ENCODE data around the gene ACKR2.

The ACKR2 gene

DNA sequence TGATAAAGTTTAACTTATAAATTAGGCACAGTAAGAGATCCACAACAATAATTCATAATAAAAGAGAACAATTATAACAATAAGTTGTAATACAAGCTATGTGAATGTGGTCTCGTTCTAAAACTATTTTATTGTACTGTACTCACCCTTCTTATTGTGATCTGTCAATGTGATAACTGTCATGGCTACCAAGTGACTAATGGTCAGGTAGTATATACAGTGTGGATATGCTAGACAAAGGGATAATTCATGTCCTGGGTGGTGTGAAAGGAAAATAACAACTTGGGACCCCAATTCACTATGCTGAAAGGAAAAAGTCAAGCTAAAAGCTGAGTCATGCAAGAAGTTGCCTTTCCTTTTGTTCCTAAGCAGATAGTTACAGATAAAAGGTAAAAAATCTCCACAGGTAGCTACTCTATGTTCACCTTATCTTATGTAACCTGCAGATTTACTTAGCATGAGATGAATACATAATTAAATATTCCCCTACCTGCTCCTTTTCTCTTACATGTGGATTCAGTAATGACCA lies 77.1 kb downstream of the ACKR2 start:
- H3K36me3 ChIP-seq (ENCODE audit: control insufficient read depth, insufficient read depth, low read length) = no peaks in the 10 kb centered on the region
- H3K9ac ChIP-seq (ENCODE audit: low read length) = no peak overlapping the region
- no peaks in the 10 kb centered on the region for H3K9me3 ChIP-seq (ENCODE audit: control insufficient read depth, low read length)
- H3K4me3 ChIP-seq (ENCODE audit: low read length) = no peak overlapping the region
- peaks cover 25% of the 10 kb centered on the region for H3K4me1 ChIP-seq (ENCODE audit: control insufficient read depth, insufficient read depth, low read length)
- no peaks in the 10 kb centered on the region for H3K27me3 ChIP-seq (ENCODE audit: control insufficient read depth, insufficient read depth, low read length)

DNA sequence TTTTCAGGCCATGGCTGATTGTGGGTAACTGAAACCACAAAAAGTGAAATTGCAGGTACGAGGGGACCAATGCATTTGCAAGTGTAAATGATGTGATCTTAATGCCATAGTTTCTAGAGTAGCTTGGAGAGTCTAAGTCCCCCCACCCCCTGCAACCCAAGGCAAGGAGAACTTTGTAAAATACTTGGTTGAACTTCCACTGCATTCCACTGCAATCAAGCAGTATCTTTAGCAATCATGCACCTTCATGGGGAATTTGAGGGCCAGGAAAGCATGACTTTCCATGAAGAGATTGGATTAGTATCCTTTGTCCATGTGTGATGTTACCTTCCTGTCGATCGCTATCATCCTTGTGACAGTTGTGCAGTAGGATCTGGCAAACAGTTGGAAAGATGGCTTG lies 77.8 kb downstream of the ACKR2 start:
- Histone ChIP-seq H3K4me1 (ENCODE audit: control insufficient read depth, insufficient read depth, low read length) (peaks cover 27% of the 10 kb centered on the region), H3K9ac (ENCODE audit: low read length) (no peak overlapping the region), H3K4me3 (ENCODE audit: low read length) (no peak overlapping the region), H3K27me3 (ENCODE audit: control insufficient read depth, insufficient read depth, low read length) (no peaks in the 10 kb centered on the region), H3K36me3 (ENCODE audit: control insufficient read depth, insufficient read depth, low read length) (no peaks in the 10 kb centered on the region), H3K9me3 (ENCODE audit: control insufficient read depth, low read length) (no peaks in the 10 kb centered on the region)

DNA sequence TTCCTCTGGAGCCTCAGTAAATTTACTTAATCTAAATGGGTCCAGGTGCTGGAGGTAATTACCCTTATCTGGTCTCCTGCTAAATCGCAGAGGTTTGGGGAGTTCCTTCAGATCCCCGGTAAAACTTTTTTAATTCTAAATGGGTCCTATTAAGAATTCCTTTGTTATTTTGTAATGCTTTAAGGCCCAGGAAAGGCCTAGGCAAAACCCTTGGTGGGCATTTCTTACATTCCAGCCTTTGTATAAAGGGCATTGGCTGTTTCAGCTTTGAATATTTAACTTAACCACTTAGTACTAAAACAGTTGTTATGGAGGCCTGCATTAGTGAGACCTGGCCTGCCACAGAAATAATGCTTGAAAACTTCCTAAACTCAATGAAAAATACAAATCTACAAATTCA lies 81.8 kb downstream of the ACKR2 start:
- H3K36me3 ChIP-seq (ENCODE audit: control insufficient read depth, insufficient read depth, low read length) = no peaks in the 10 kb centered on the region
- H3K4me1 ChIP-seq (ENCODE audit: control insufficient read depth, insufficient read depth, low read length) = peaks cover 54% of the 10 kb centered on the region
- no peaks in the 10 kb centered on the region for H3K9me3 ChIP-seq (ENCODE audit: control insufficient read depth, low read length)
- no peak overlapping the region for H3K9ac ChIP-seq (ENCODE audit: low read length)
- no peaks in the 10 kb centered on the region for H3K27me3 ChIP-seq (ENCODE audit: control insufficient read depth, insufficient read depth, low read length)
- no peak overlapping the region for H3K4me3 ChIP-seq (ENCODE audit: low read length)

DNA sequence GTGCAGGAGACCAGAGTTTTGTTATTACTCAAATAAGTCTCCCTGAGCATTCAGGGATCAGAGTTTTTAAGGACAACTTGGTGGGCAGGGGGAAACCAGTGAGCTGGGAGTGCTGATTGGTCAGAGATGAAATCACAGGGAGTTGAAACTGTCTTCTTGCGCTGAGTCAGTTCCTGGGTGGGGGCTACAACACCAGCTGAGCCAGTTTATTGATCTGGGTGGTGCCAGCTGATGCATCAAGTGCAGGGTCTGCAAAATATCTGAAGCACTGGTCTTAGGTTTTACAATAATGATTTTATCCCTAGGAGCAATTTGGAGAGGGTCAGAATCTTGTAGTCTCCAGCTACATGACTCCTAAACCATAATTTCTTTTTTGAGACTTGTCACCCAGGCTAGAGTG lies 82.9 kb downstream of the ACKR2 start:
- no peaks in the 10 kb centered on the region for H3K9me3 ChIP-seq (ENCODE audit: control insufficient read depth, low read length)
- H3K9ac ChIP-seq (ENCODE audit: low read length) = no peak overlapping the region

DNA sequence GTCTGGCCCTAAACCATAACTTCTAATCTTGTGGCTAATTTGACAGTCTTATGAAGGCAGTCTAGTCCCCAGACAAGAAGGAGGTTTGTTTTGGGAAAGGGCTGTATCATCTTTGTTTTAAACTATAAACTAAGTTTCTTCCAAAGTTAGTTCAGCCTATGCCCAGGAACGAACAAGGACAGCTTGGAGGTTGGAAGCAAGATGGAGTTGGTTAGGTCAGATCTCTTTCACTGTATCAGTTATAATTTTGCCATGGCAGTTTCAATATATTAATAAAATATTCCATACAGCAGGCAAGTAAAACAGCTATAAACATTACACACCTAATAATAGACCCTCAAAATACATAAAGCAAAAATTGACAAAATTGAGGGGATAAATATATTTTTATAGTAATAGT lies 83.6 kb downstream of the ACKR2 start:
- no peak overlapping the region for H3K4me3 ChIP-seq (ENCODE audit: low read length)
- H3K4me1 ChIP-seq (ENCODE audit: control insufficient read depth, insufficient read depth, low read length) = peaks cover 42% of the 10 kb centered on the region
- H3K36me3 ChIP-seq (ENCODE audit: control insufficient read depth, insufficient read depth, low read length) = no peaks in the 10 kb centered on the region
- H3K9me3 ChIP-seq (ENCODE audit: control insufficient read depth, low read length) = no peaks in the 10 kb centered on the region
- H3K9ac ChIP-seq (ENCODE audit: low read length) = no peak overlapping the region
- no peaks in the 10 kb centered on the region for H3K27me3 ChIP-seq (ENCODE audit: control insufficient read depth, insufficient read depth, low read length)

More for the DNA sequence above, 82.9 kb downstream of the ACKR2 start:
- Histone ChIP-seq H3K4me1 (ENCODE audit: control insufficient read depth, insufficient read depth, low read length) (peaks cover 49% of the 10 kb centered on the region), H3K4me3 (ENCODE audit: low read length) (no peak overlapping the region), H3K27me3 (ENCODE audit: control insufficient read depth, insufficient read depth, low read length) (no peaks in the 10 kb centered on the region), H3K36me3 (ENCODE audit: control insufficient read depth, insufficient read depth, low read length) (no peaks in the 10 kb centered on the region)

DNA sequence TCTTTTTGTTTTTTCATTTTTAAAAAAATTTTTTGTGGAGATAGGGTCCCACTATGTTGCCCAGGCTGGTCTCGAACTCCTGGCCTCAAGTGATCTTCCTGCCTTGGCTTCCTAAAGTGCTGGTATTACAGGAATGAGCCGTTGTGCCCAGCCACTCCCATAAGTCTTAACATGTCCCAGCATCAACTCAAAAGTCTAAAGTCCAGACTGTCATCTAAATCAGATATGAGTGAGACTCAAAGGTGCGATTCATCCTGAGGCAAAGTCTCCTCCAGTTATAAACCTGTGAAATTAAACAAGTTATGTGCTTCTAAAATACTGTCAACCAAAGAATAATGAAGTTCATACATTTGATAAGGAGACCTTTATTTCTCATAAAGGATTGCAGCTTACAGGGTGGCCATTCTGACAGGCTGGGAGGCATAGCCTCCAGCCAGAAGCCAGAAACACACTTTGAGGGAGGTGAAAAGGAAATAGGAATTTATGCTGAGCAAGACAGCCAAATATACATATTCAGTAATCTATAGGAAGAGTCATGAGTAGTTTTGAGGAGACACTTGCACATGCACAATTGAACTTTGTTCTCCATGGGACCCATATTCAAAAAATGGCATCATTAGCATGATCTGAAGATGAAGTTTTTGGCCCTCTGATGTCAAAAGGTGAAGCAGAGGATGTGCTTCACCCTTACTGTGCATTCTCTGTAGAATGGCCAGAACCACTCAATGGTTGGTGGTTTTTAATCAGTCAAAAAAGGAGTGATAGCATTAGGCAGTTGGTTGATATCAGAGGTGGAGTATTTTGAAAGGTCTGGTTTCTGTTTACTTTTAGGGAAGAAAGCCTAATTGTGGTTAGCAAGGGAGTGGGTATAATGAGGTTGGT lies 85.7 kb downstream of the ACKR2 start:
- H3K36me3 ChIP-seq (ENCODE audit: control insufficient read depth, insufficient read depth, low read length) = no peaks in the 10 kb centered on the region
- no peak overlapping the region for H3K9ac ChIP-seq (ENCODE audit: low read length)
- peaks cover 51% of the 10 kb centered on the region for H3K4me1 ChIP-seq (ENCODE audit: control insufficient read depth, insufficient read depth, low read length)
- H3K27me3 ChIP-seq (ENCODE audit: control insufficient read depth, insufficient read depth, low read length) = no peaks in the 10 kb centered on the region
- no peaks in the 10 kb centered on the region for H3K9me3 ChIP-seq (ENCODE audit: control insufficient read depth, low read length)
- no peak overlapping the region for H3K4me3 ChIP-seq (ENCODE audit: low read length)

DNA sequence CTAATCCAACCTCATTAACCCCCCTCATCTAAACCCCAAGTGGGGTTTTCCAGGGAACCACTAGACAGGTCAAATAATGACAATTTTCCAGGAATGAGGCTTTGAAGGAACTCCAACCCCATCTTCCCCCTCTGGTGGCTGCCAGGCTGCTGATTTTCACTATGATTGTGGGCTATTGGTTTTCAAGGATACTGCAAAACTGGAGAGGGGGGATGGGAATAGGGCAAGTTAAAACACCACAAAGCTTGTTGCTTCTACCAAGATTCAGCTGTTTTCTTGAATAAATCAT lies 86.3 kb downstream of the ACKR2 start:
- no peaks in the 10 kb centered on the region for H3K36me3 ChIP-seq (ENCODE audit: control insufficient read depth, insufficient read depth, low read length)
- no peak overlapping the region for H3K4me3 ChIP-seq (ENCODE audit: low read length)
- no peaks in the 10 kb centered on the region for H3K27me3 ChIP-seq (ENCODE audit: control insufficient read depth, insufficient read depth, low read length)
- no peak overlapping the region for H3K9ac ChIP-seq (ENCODE audit: low read length)
- no peaks in the 10 kb centered on the region for H3K9me3 ChIP-seq (ENCODE audit: control insufficient read depth, low read length)
- H3K4me1 ChIP-seq (ENCODE audit: control insufficient read depth, insufficient read depth, low read length) = peaks cover 57% of the 10 kb centered on the region

DNA sequence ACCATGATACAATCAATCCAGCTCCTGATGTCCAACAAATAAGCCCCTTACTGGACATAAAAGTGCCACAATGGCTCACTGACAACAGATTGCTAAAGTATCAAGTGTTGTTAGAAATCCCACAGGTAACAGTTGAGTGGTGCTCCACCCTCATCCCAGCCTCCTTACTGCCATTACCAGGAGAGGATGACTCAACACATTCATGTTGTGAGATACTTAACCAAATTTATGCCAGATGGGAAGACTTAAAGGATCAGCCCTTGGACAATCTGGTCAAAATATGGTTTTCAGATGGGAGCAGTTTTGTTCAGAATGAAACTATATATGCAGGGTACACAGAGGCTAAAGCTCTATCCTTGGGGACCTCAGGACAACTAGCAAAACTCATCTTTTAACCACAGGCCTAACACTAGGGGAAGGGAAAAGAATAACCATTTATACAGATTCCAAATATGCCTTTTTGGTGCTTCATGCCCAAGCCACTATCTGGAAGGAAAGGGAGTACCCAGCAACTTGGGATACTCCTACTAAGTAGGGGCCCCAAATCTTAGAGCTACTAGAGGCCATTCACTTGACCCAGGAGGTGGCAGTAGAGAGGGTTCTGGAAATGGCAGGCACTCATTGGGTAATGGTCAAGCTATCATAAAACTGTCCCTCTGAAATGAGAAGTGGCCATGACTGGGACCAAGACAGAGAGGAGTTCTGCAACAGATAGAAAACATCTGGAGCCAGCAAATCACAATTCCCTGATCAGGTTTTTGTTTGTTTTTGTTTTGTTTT lies 89.8 kb downstream of the ACKR2 start:
- Histone ChIP-seq H3K36me3 (ENCODE audit: control insufficient read depth, insufficient read depth, low read length) (no peaks in the 10 kb centered on the region), H3K27me3 (ENCODE audit: control insufficient read depth, insufficient read depth, low read length) (no peaks in the 10 kb centered on the region), H3K9me3 (ENCODE audit: control insufficient read depth, low read length) (no peaks in the 10 kb centered on the region), H3K4me3 (ENCODE audit: low read length) (no peak overlapping the region), H3K9ac (ENCODE audit: low read length) (no peak overlapping the region), H3K4me1 (ENCODE audit: control insufficient read depth, insufficient read depth, low read length) (peaks cover 56% of the 10 kb centered on the region)

DNA sequence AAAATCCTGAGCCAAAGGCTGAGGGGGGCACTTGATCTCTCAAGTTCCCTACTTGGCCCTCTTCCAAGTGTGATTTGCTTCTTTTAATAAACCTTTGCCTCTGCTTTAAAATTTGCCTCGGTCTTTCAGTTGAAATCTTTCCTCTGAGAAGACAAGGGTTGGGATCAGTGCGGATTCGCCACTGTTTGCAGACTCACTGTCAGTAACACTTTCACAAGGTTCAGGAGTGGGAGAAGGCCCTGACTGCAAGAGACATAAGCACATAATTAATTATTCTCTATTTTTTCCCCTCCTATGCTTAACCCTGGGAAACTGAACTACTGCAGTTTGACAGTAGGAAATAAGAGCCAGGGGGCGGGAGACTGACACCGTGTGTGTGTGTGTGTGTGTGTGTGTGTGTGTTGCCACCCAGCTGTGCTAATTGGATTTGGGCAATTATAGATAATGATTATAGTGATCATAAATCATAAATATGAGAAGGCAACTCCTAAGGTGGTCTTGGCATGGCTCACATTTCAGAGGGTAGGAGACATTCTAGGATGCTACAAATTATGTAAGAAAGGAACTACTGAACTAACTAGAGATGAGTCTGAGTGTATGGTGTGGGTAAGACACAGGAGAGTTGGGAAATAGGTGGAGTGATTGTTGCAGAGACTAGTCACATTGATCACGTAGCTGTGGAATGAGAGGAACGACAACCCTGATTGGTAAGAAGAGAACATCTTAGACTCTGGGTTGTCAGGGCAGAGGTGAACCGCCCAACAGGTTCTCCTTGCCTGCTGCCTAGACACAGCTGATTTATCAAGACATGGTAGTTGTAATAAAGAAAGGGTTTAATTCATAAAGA lies 91.2 kb downstream of the ACKR2 start:
- no peak overlapping the region for H3K4me3 ChIP-seq (ENCODE audit: low read length)
- H3K27me3 ChIP-seq (ENCODE audit: control insufficient read depth, insufficient read depth, low read length) = no peaks in the 10 kb centered on the region
- no peaks in the 10 kb centered on the region for H3K36me3 ChIP-seq (ENCODE audit: control insufficient read depth, insufficient read depth, low read length)
- no peaks in the 10 kb centered on the region for H3K9me3 ChIP-seq (ENCODE audit: control insufficient read depth, low read length)
- no peak overlapping the region for H3K9ac ChIP-seq (ENCODE audit: low read length)
- peaks cover 51% of the 10 kb centered on the region for H3K4me1 ChIP-seq (ENCODE audit: control insufficient read depth, insufficient read depth, low read length)

DNA sequence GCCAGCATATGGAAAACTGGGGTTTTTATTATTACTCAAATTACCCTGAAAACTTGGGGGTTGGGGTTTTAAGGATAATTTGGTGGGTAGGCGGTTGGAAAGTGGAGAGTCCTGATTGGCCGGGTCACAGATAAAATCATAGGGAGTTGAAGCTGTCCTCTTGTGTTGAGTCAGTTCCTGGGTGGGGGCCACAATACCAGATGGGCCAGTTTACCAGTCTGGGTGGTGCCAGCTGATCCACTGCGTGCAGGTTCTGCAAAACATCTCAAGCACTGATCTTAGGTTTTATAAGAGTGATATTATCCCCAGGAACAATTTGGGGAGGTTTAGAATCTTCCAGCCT lies 91.8 kb downstream of the ACKR2 start:
- Histone ChIP-seq H3K36me3 (ENCODE audit: control insufficient read depth, insufficient read depth, low read length) (no peaks in the 10 kb centered on the region), H3K4me3 (ENCODE audit: low read length) (no peak overlapping the region), H3K27me3 (ENCODE audit: control insufficient read depth, insufficient read depth, low read length) (no peaks in the 10 kb centered on the region), H3K4me1 (ENCODE audit: control insufficient read depth, insufficient read depth, low read length) (peaks cover 51% of the 10 kb centered on the region), H3K9me3 (ENCODE audit: control insufficient read depth, low read length) (no peaks in the 10 kb centered on the region), H3K9ac (ENCODE audit: low read length) (no peak overlapping the region)

DNA sequence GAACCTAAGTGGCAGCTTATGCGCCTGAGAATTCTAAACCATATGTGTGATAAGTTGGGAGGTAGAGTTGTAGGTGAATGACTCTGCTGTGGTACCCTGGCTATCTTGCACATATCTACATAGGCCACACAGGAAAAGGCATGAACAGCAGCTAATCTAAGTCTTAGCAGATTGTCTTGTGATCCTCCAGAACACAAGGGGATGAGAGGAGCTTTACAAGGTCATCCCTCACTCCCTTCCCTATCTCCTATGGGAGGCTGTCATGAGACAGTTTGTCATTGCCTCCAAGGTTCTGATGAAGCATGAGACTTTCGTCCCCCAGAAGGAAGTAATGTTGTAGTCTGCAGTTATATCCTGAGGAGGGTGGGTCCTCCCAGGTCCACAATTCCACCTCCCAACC lies 93.0 kb downstream of the ACKR2 start:
- Histone ChIP-seq H3K4me1 (ENCODE audit: control insufficient read depth, insufficient read depth, low read length) (peaks cover 59% of the 10 kb centered on the region), H3K9me3 (ENCODE audit: control insufficient read depth, low read length) (no peaks in the 10 kb centered on the region), H3K36me3 (ENCODE audit: control insufficient read depth, insufficient read depth, low read length) (no peaks in the 10 kb centered on the region), H3K27me3 (ENCODE audit: control insufficient read depth, insufficient read depth, low read length) (peaks cover 2% of the 10 kb centered on the region), H3K9ac (ENCODE audit: low read length) (no peak overlapping the region), H3K4me3 (ENCODE audit: low read length) (no peak overlapping the region)

DNA sequence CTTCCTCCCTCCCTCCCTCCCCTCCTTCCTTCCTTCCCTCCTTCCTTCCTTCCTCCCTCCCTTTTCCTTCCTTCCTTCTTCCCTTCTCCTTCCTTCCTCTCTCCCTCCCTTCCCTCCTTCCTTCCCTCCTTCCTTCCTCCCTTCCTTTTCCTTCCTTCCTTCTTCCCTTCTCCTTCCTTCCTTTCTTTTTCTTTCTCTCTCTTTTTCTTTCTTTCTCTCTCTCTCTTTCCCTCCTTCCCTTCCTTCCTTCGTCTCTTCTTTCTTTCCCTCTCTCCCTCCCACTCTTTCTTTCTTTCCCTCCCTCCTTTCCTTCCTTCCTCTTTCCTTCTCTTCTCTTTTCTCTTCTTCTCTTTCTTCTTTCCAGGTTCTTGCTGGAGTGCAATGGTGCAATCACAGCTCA lies 94.8 kb downstream of the ACKR2 start:
- Histone ChIP-seq H3K9ac (ENCODE audit: low read length) (no peak overlapping the region), H3K4me3 (ENCODE audit: low read length) (no peak overlapping the region), H3K27me3 (ENCODE audit: control insufficient read depth, insufficient read depth, low read length) (peaks cover 2% of the 10 kb centered on the region), H3K9me3 (ENCODE audit: control insufficient read depth, low read length) (no peaks in the 10 kb centered on the region), H3K4me1 (ENCODE audit: control insufficient read depth, insufficient read depth, low read length) (peaks cover 57% of the 10 kb centered on the region), H3K36me3 (ENCODE audit: control insufficient read depth, insufficient read depth, low read length) (no peaks in the 10 kb centered on the region)

All from mucosa of stomach (tissue), 1 donor.